Neural crest cell (in vitro differentiated cells): ENCODE results near the gene FXYD5. TPM values are rescaled to one million over a fixed set of nuclear protein-coding genes. Genes with fewer than 3 reads are reported as not detected.
"Not testable (repeated sequence)": the region's sequence is repeated elsewhere in the genome, so short reads cannot be mapped to it uniquely, and the experiment has no call there.

Experiments
- DNase-seq: peaks from one replicate; pipeline ENCODE4 v3.0.0; 2021; ENCODE audit warnings: low read depth, mixed read lengths, low spot score
- H3K27ac Mint-ChIP-seq: one replicate; pipeline ENCODE4 v1.8.0; 2021; ENCODE audit warnings: mild to moderate bottlenecking, mixed read lengths; ENCODE audit not compliant: unreplicated experiment
- H3K27me3 Mint-ChIP-seq: 2 replicates; pipeline ENCODE4 v1.8.0; 2021; ENCODE audit warnings: low read depth, mild to moderate bottlenecking, mixed read lengths
- H3K36me3 Mint-ChIP-seq: 2 replicates; pipeline ENCODE4 v1.8.0; 2021; ENCODE audit warnings: low read depth, mild to moderate bottlenecking, mixed read lengths
- H3K4me1 Mint-ChIP-seq: 2 replicates; pipeline ENCODE4 v1.8.0; 2021; ENCODE audit warnings: mixed read lengths
- H3K4me3 Mint-ChIP-seq: one replicate; pipeline ENCODE4 v1.8.0; 2021; ENCODE audit warnings: mild to moderate bottlenecking, mixed read lengths
- H3K9me3 Mint-ChIP-seq: 2 replicates; pipeline ENCODE4 v1.8.0; 2021; ENCODE audit warnings: mixed read lengths
- CTCF ChIP-seq: fragments of 200-600 bp; sonication (generic); conservative IDR thresholded peaks from 2 replicates; pipeline ENCODE4 v1.5.0; 2021; ENCODE audit warnings: antibody characterized with exemption, mild to moderate bottlenecking
- total RNA-seq: library from RNA; stranded (reverse); gene quantifications from 2 replicates; pipeline ENCODE4 v1.2.1, GENCODE V29; 2021

Gene FXYD5
- total RNA-seq, 1 donor from 2014 or later = 13.3 TPM

- H3K4me1 Mint-ChIP-seq = peaks cover 28% of the 10 kb centered on the region
- TF ChIP-seq CTCF = no peak
- peaks cover 75% of the 10 kb centered on the region for H3K27me3 Mint-ChIP-seq
- H3K9me3 Mint-ChIP-seq = no peaks in the 10 kb centered on the region
- H3K27ac Mint-ChIP-seq = no peak overlapping the region
- DNase-seq = no peak
- no peaks in the 10 kb centered on the region for H3K36me3 Mint-ChIP-seq
- H3K4me3 Mint-ChIP-seq = no peak overlapping the region
Measured at GRCh38 chr19:35144600-35145436, 9.7 kb upstream of the FXYD5 start.

GRCh38 chr19:35146746-35147459, 7.6 kb upstream of the FXYD5 start:
- Mint-ChIP-seq H3K9me3 (no peaks in the 10 kb centered on the region), H3K4me3 (no peak overlapping the region), H3K27ac (no peak overlapping the region), H3K27me3 (peaks cover 76% of the 10 kb centered on the region), H3K36me3 (no peaks in the 10 kb centered on the region), H3K4me1 (peaks cover 17% of the 10 kb centered on the region)
- no peak for DNase-seq
- no peak for TF ChIP-seq CTCF

GRCh38 chr19:35149463-35149862, 5.1 kb upstream of the FXYD5 start:
- no peak for TF ChIP-seq CTCF
- Mint-ChIP-seq H3K36me3 (no peaks in the 10 kb centered on the region), H3K9me3 (no peaks in the 10 kb centered on the region), H3K27ac (no peak overlapping the region), H3K4me1 (peaks cover 23% of the 10 kb centered on the region), H3K4me3 (no peak overlapping the region), H3K27me3 (peaks cover 77% of the 10 kb centered on the region)
- no peak for DNase-seq

GRCh38 chr19:35150445-35150844, 4.1 kb upstream of the FXYD5 start:
- TF ChIP-seq CTCF = no peak
- peak overlapping the region; percentile 1 for H3K27ac Mint-ChIP-seq
- DNase-seq = no peak
- H3K9me3 Mint-ChIP-seq = no peaks in the 10 kb centered on the region
- H3K27me3 Mint-ChIP-seq = peaks cover 77% of the 10 kb centered on the region
- H3K4me1 Mint-ChIP-seq = peaks cover 32% of the 10 kb centered on the region
- H3K4me3 Mint-ChIP-seq = peak overlapping the region; percentile 41
- no peaks in the 10 kb centered on the region for H3K36me3 Mint-ChIP-seq

- TF ChIP-seq CTCF = no peak
- no peak for DNase-seq
- Mint-ChIP-seq H3K27me3 (peaks cover 79% of the 10 kb centered on the region), H3K4me3 (no peak overlapping the region), H3K9me3 (no peaks in the 10 kb centered on the region), H3K36me3 (no peaks in the 10 kb centered on the region), H3K27ac (no peak overlapping the region), H3K4me1 (peaks cover 32% of the 10 kb centered on the region)
Measured at GRCh38 chr19:35151273-35152065, 3.1 kb upstream of the FXYD5 start.

GRCh38 chr19:35153129-35153522, 1.4 kb upstream of the FXYD5 start:
- H3K27me3 Mint-ChIP-seq = peaks cover 81% of the 10 kb centered on the region
- H3K4me1 Mint-ChIP-seq = peaks cover 32% of the 10 kb centered on the region
- H3K36me3 Mint-ChIP-seq, DNase-seq, H3K4me3 Mint-ChIP-seq, H3K9me3 Mint-ChIP-seq, H3K27ac Mint-ChIP-seq: not testable (repeated sequence)
